Epithelial cell of esophagus (primary cell): Measurements from ENCODE around the gene KLRG1.

Experiments used
- DNase-seq: peaks from one replicate; pipeline ENCODE4 v3.0.0; 2010; ENCODE audit warnings: low read depth
- H3K4me3 ChIP-seq: 2 replicates; pipeline ENCODE4 v1.5.1; 2011; ENCODE audit warnings: mild to moderate bottlenecking, low read length, control low read depth
- CTCF ChIP-seq: IDR thresholded peaks from 2 replicates; pipeline ENCODE4 v1.5.1; 2011; ENCODE audit warnings: low read depth, mild to moderate bottlenecking, low read length, control low read depth, inconsistent platforms; ENCODE audit not compliant: insufficient read depth; ENCODE audit errors: missing control alignments

Gene KLRG1

DNA sequence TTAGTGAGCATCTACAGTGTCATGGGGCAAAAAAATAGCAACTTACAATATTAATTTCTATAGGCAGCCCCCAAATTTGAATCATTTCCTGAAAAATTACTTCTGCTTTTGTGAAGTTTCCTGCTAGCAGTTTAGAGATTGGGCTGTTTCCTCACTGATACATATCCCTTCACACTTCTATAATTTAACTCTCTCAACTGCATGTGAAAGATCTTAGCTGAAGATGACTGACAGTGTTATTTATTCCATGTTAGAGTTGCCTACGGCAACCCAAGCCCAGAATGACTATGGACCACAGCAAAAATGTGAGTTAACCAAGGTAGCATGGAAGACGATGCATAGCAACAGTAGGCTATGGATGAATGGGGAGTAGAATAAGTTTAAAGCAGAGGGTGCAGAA, at the start of gene KLRG1:
Gene KLRG1, plus strand, starts transcription at position 134 of the 400 bp plus-strand sequence. Its CDS starts 90 bp downstream, at position 224.
- no peak within 1 kb of the TSS for H3K4me3 ChIP-seq
- DNase-seq, result no peak
- no peak for TF ChIP-seq CTCF

- no peak overlapping the region for H3K4me3 ChIP-seq
- DNase-seq, result no peak
- TF ChIP-seq CTCF, result no peak
Observed at GRCh38 chr12:8941691-8942478, 47.5 kb upstream of the KLRG1 start.

GRCh38 chr12:8943565-8944186, 45.7 kb upstream of the KLRG1 start:
- no peak for TF ChIP-seq CTCF

GRCh38 chr12:8946733-8947132, 42.6 kb upstream of the KLRG1 start:
- TF ChIP-seq CTCF, result no peak
- DNase-seq, result no peak
- no peak overlapping the region for H3K4me3 ChIP-seq

More at GRCh38 chr12:8943565-8944186, 45.7 kb upstream of the KLRG1 start:
- H3K4me3 ChIP-seq, result no peak overlapping the region
- DNase-seq, result no peak

GRCh38 chr12:8947737-8948136, 41.6 kb upstream of the KLRG1 start:
- DNase-seq, result no peak
- H3K4me3 ChIP-seq, result no peak overlapping the region

GRCh38 chr12:8948701-8949341, 40.5 kb upstream of the KLRG1 start:
- no peak for TF ChIP-seq CTCF

More at GRCh38 chr12:8947737-8948136, 41.6 kb upstream of the KLRG1 start:
- no peak for TF ChIP-seq CTCF

More at GRCh38 chr12:8948701-8949341, 40.5 kb upstream of the KLRG1 start:
- peak; percentile 40 for DNase-seq
- peak overlapping the region; percentile 94 for H3K4me3 ChIP-seq
